HEK293 (cell line): ENCODE results near the gene TAAR6.

Source experiments
- CTCF ChIA-PET: fragments of 350-600 bp; formaldehyde crosslinking; extraction: SDS; loops from one replicate; lab custom pipeline; 2021; ENCODE audit warnings: antibody characterized with exemption; lab: Yijun Ruan, JAX
- POLR2A ChIA-PET: fragments of 300-600 bp; formaldehyde crosslinking; extraction: SDS; loops from one replicate; lab custom pipeline; 2020; ENCODE audit warnings: antibody characterized with exemption, inconsistent platforms; lab: Yijun Ruan, JAX
- H3K27ac ChIP-seq: fragments of 200-500 bp; sonication (Bioruptor generic); 2 replicates; pipeline ENCODE4 v1.5.1; 2014; ENCODE audit warnings: low read depth, low read length, control low read depth, inconsistent platforms; ENCODE audit errors: extremely low read depth
- H3K36me3 ChIP-seq, 2 experiments: fragments of 200-500 bp in 1 of 2; sonication (Bioruptor generic) in 1 of 2; 1 replicate in 1 of 2; 2 replicates in 1 of 2; pipeline ENCODE4 v1.5.1; 2014 to 2017; ENCODE audit warnings: inconsistent platforms in 2 of 2, low read length in 2 of 2; ENCODE audit not compliant: control insufficient read depth in 2 of 2, insufficient read depth in 1 of 2
- H3K4me1 ChIP-seq: fragments of 200-500 bp; sonication (Bioruptor generic); 2 replicates; pipeline ENCODE4 v1.5.1; 2014; ENCODE audit warnings: mild to moderate bottlenecking, low read length, inconsistent platforms; ENCODE audit not compliant: control insufficient read depth, insufficient read depth
- H3K4me3 ChIP-seq: 2 replicates; pipeline ENCODE4 v1.5.1; 2011; ENCODE audit warnings: low read depth, mild to moderate bottlenecking, control low read depth, low read length, moderate library complexity
- H3K9me3 ChIP-seq: fragments of 200-500 bp; sonication (Bioruptor generic); 2 replicates; pipeline ENCODE4 v1.5.1; 2014; ENCODE audit warnings: low read depth, low read length, inconsistent platforms; ENCODE audit not compliant: control insufficient read depth, insufficient read depth
- CTCF ChIP-seq: fragments of 450-650 bp; formaldehyde crosslinking; IDR thresholded peaks from 2 replicates; pipeline ENCODE4 v1.5.1; 2016; ENCODE audit warnings: missing biosample characterization, missing genetic modification characterization
- HOXA7 ChIP-seq: sonication (generic); formaldehyde crosslinking; IDR thresholded peaks from 2 replicates; pipeline ENCODE4 v1.8.1; 2022; ENCODE audit warnings: missing genetic modification reagents, borderline replicate concordance
- INSM2 ChIP-seq: fragments of 450-650 bp; formaldehyde crosslinking; IDR thresholded peaks from 2 replicates; pipeline ENCODE4 v1.5.1; 2016; ENCODE audit warnings: missing biosample characterization, missing genetic modification characterization
- PATZ1 ChIP-seq: fragments of 450-650 bp; formaldehyde crosslinking; IDR thresholded peaks from 2 replicates; pipeline ENCODE4 v1.5.1; 2016; ENCODE audit warnings: missing biosample characterization, missing genetic modification characterization
- PRDM1 ChIP-seq: fragments of 450-650 bp; formaldehyde crosslinking; IDR thresholded peaks from 2 replicates; pipeline ENCODE4; 2016; ENCODE audit warnings: missing biosample characterization, missing genetic modification characterization
- PRDM2 ChIP-seq: fragments of 450-650 bp; formaldehyde crosslinking; IDR thresholded peaks from 2 replicates; pipeline ENCODE4 v1.5.1; 2016; ENCODE audit warnings: missing biosample characterization, missing genetic modification characterization, borderline replicate concordance
- SCRT1 ChIP-seq: fragments of 450-650 bp; formaldehyde crosslinking; IDR thresholded peaks from 2 replicates; pipeline ENCODE4 v1.5.1; 2016; ENCODE audit warnings: missing biosample characterization, missing genetic modification characterization, borderline replicate concordance
- SETDB1 ChIP-seq: IDR thresholded peaks from one replicate; pipeline ENCODE4 v1.6.1; 2017; ENCODE audit warnings: mild to moderate bottlenecking, low read length, moderate library complexity, mixed read lengths; ENCODE audit not compliant: insufficient read length
- ZBTB26 ChIP-seq: fragments of 450-650 bp; formaldehyde crosslinking; optimal IDR thresholded peaks from 2 replicates; pipeline ENCODE3; 2016; ENCODE audit warnings: missing biosample characterization, mild to moderate bottlenecking, missing genetic modification characterization
- ZBTB48 ChIP-seq: fragments of 450-650 bp; formaldehyde crosslinking; IDR thresholded peaks from 2 replicates; pipeline ENCODE4 v1.5.1; 2016; ENCODE audit warnings: missing biosample characterization, missing genetic modification characterization
- ZEB2 ChIP-seq: fragments of 450-650 bp; formaldehyde crosslinking; IDR thresholded peaks from 2 replicates; pipeline ENCODE4 v1.5.1; 2016; ENCODE audit warnings: missing biosample characterization, missing genetic modification characterization
- ZNF138 ChIP-seq: fragments of 450-650 bp; formaldehyde crosslinking; IDR thresholded peaks from 2 replicates; pipeline ENCODE4 v1.5.1; 2016; ENCODE audit warnings: missing biosample characterization, missing genetic modification characterization, borderline replicate concordance
- ZNF292 ChIP-seq: fragments of 450-650 bp; formaldehyde crosslinking; IDR thresholded peaks from 2 replicates; pipeline ENCODE4 v1.5.1; 2016; ENCODE audit warnings: low read depth, missing biosample characterization, missing genetic modification characterization, borderline replicate concordance
- ZNF302 ChIP-seq: fragments of 450-650 bp; formaldehyde crosslinking; IDR thresholded peaks from 2 replicates; pipeline ENCODE4 v1.5.1; 2016; ENCODE audit warnings: missing biosample characterization, missing genetic modification characterization, low read depth
- ZNF501 ChIP-seq: fragments of 450-650 bp; formaldehyde crosslinking; IDR thresholded peaks from 2 replicates; pipeline ENCODE4 v1.5.1; 2016; ENCODE audit warnings: missing biosample characterization, missing genetic modification characterization
- ZNF510 ChIP-seq: fragments of 450-650 bp; formaldehyde crosslinking; IDR thresholded peaks from 2 replicates; pipeline ENCODE4 v1.5.1; 2018; ENCODE audit warnings: mild to moderate bottlenecking, missing genetic modification characterization, missing biosample characterization; ENCODE audit not compliant: insufficient replicate concordance
- ZNF514 ChIP-seq: fragments of 450-650 bp; formaldehyde crosslinking; IDR thresholded peaks from 2 replicates; pipeline ENCODE4 v1.5.1; 2016; ENCODE audit warnings: missing biosample characterization, missing genetic modification characterization
- ZNF548 ChIP-seq: fragments of 450-650 bp; formaldehyde crosslinking; IDR thresholded peaks from 2 replicates; pipeline ENCODE4 v1.5.1; 2016; ENCODE audit warnings: missing biosample characterization, missing genetic modification characterization
- ZNF701 ChIP-seq: fragments of 450-650 bp; formaldehyde crosslinking; IDR thresholded peaks from 2 replicates; pipeline ENCODE4 v1.5.1; 2016; ENCODE audit warnings: missing biosample characterization, missing genetic modification characterization
- ZNF707 ChIP-seq: fragments of 450-650 bp; formaldehyde crosslinking; IDR thresholded peaks from 2 replicates; pipeline ENCODE4 v1.5.1; 2016; ENCODE audit warnings: missing biosample characterization, missing genetic modification characterization
- ZNF843 ChIP-seq: fragments of 450-650 bp; formaldehyde crosslinking; IDR thresholded peaks from 2 replicates; pipeline ENCODE4 v1.5.1; 2016; ENCODE audit warnings: missing biosample characterization, missing genetic modification characterization
- ZSCAN30 ChIP-seq: fragments of 450-650 bp; IDR thresholded peaks from 2 replicates; pipeline ENCODE4 v1.5.1; 2018; ENCODE audit warnings: missing biosample characterization, mild to moderate bottlenecking, missing genetic modification characterization, moderate library complexity
- ZSCAN4 ChIP-seq: fragments of 450-650 bp; formaldehyde crosslinking; IDR thresholded peaks from 2 replicates; pipeline ENCODE4 v1.5.1; 2017; ENCODE audit warnings: missing biosample characterization, missing genetic modification characterization

TAAR6 gene

GRCh38 chr6:132569170-132569569 lies 952 bp upstream of the TAAR6 start:
- ChIA-PET CTCF (no interaction called here), POLR2A (no interaction called here)
- no peak overlapping the region for H3K27ac ChIP-seq
- H3K9me3 ChIP-seq = no peaks in the 10 kb centered on the region
- TF ChIP-seq PATZ1 (tag by site-specific recombination) (no peak), ZSCAN30 (no peak), ZNF843 (tag by site-specific recombination) (no peak), ZSCAN4 (tag by site-specific recombination) (no peak), ZNF701 (no peak), ZBTB26 (tag by site-specific recombination) (no peak), HOXA7 (no peak), ZNF548 (no peak), SCRT1 (no peak), INSM2 (tag by site-specific recombination) (no peak), ZNF707 (tag by site-specific recombination) (no peak), ZNF514 (tag by site-specific recombination) (no peak), ZBTB48 (tag by site-specific recombination) (no peak), ZNF510 (no peak), CTCF (tag by site-specific recombination) (no peak)
- H3K4me1 ChIP-seq = no peaks in the 10 kb centered on the region
- H3K36me3 ChIP-seq = no peaks in the 10 kb centered on the region
- no peak overlapping the region for H3K4me3 ChIP-seq

GRCh38 chr6:132571774-132572173 lies 1.7 kb downstream of the TAAR6 start:
- TF ChIP-seq ZNF292 (tag by site-specific recombination) = no peak
- TF ChIP-seq PRDM1 (tag by site-specific recombination) = no peak
- no peak for TF ChIP-seq SETDB1
- no peak for TF ChIP-seq PRDM2 (tag by site-specific recombination)
- no peak for TF ChIP-seq ZNF302 (tag by site-specific recombination)
- no peak for TF ChIP-seq ZEB2 (tag by site-specific recombination)
- no peak for TF ChIP-seq ZNF138
- TF ChIP-seq ZNF501 = no peak
- TF ChIP-seq ZNF510 = no peak
- TF ChIP-seq, all 188 proteins: peak for 0
- H3K9me3 ChIP-seq = no peaks in the 10 kb centered on the region
- no peak overlapping the region for H3K4me3 ChIP-seq
- no peaks in the 10 kb centered on the region for H3K4me1 ChIP-seq
- ChIA-PET POLR2A (no interaction called here), CTCF (no interaction called here)
- no peak overlapping the region for H3K27ac ChIP-seq
- no peaks in the 10 kb centered on the region for H3K36me3 ChIP-seq
